GM12892 (cell line): ENCODE measurements around the gene HYDIN.
"Not testable (repeated sequence)": the region's sequence is repeated elsewhere in the genome, so short reads cannot be mapped to it uniquely, and the experiment has no call there.

Experiments used
- DNase-seq: peaks from one replicate; pipeline ENCODE4 v3.0.0; 2011; ENCODE audit not compliant: insufficient read length
- FAIRE-seq: peaks from 2 replicates; lab custom pipeline; 2011; peaks lifted over from hg19 to GRCh38; lab: Jason Lieb, UNC
- POLR2A ChIP-seq: IDR thresholded peaks from 2 replicates; pipeline ENCODE4 v1.6.1; 2011; ENCODE audit warnings: low read depth, low read length, control low read depth
- POLR2AphosphoS5 ChIP-seq: IDR thresholded peaks from 2 replicates; pipeline ENCODE4 v1.6.1; 2011; ENCODE audit warnings: low read depth, low read length, control low read depth
- TAF1 ChIP-seq: IDR thresholded peaks from 2 replicates; pipeline ENCODE4 v1.6.1; 2011; ENCODE audit warnings: low read depth, mild to moderate bottlenecking, control low read depth, low read length, borderline replicate concordance

Gene HYDIN

GRCh38 chr16:71179569-71179968 lies 51.0 kb downstream of the HYDIN start:
- TF ChIP-seq TAF1 (no peak), POLR2AphosphoS5 (no peak), POLR2A (no peak)
- FAIRE-seq (no peak), DNase-seq (no peak)

- FAIRE-seq (no peak), DNase-seq (no peak)
- TF ChIP-seq TAF1 = no peak
- TF ChIP-seq POLR2AphosphoS5 = no peak
- TF ChIP-seq POLR2A = no peak
Measured at GRCh38 chr16:71172481-71173207, 57.9 kb downstream of the HYDIN start.

- not testable (repeated sequence) for DNase-seq, FAIRE-seq
Measured at GRCh38 chr16:71161007-71161406, 69.5 kb downstream of the HYDIN start.

GRCh38 chr16:71157278-71157677 lies 73.2 kb downstream of the HYDIN start:
- not testable (repeated sequence) for FAIRE-seq, DNase-seq

GRCh38 chr16:71153329-71153728 lies 77.2 kb downstream of the HYDIN start:
- not testable (repeated sequence) for DNase-seq, FAIRE-seq

GRCh38 chr16:71151654-71152053 lies 78.9 kb downstream of the HYDIN start:
- not testable (repeated sequence) for FAIRE-seq, DNase-seq

- DNase-seq, FAIRE-seq: not testable (repeated sequence)
Measured at GRCh38 chr16:71143246-71143645, 87.3 kb downstream of the HYDIN start.

- not testable (repeated sequence) for FAIRE-seq, DNase-seq
Measured at GRCh38 chr16:71110565-71110964, 120.0 kb downstream of the HYDIN start.

GRCh38 chr16:71109656-71110208 lies 120.8 kb downstream of the HYDIN start:
- FAIRE-seq, DNase-seq: not testable (repeated sequence)

GRCh38 chr16:71105881-71106280 lies 124.6 kb downstream of the HYDIN start:
- not testable (repeated sequence) for FAIRE-seq, DNase-seq

GRCh38 chr16:71083573-71083972 lies 146.9 kb downstream of the HYDIN start:
- DNase-seq, FAIRE-seq: not testable (repeated sequence)

GRCh38 chr16:71080777-71081176 lies 149.7 kb downstream of the HYDIN start:
- DNase-seq, FAIRE-seq: not testable (repeated sequence)

- not testable (repeated sequence) for DNase-seq, FAIRE-seq
Measured at GRCh38 chr16:71080262-71080661, 150.3 kb downstream of the HYDIN start.

GRCh38 chr16:71070651-71071050 lies 159.9 kb downstream of the HYDIN start:
- not testable (repeated sequence) for DNase-seq, FAIRE-seq

- not testable (repeated sequence) for FAIRE-seq, DNase-seq
Measured at GRCh38 chr16:71069842-71070241, 160.7 kb downstream of the HYDIN start.

- not testable (repeated sequence) for DNase-seq, FAIRE-seq
Measured at GRCh38 chr16:71053897-71054609, 176.5 kb downstream of the HYDIN start.

- FAIRE-seq, DNase-seq: not testable (repeated sequence)
Measured at GRCh38 chr16:71050307-71050706, 180.2 kb downstream of the HYDIN start.

- DNase-seq, FAIRE-seq: not testable (repeated sequence)
Measured at GRCh38 chr16:71039368-71040111, 191.0 kb downstream of the HYDIN start.

GRCh38 chr16:71038421-71038820 lies 192.1 kb downstream of the HYDIN start:
- not testable (repeated sequence) for FAIRE-seq, DNase-seq
